Heart right ventricle (tissue), 16 donors: Measurements from ENCODE around the gene UTS2B. TPM values are rescaled to one million over a fixed set of nuclear protein-coding genes. Genes with fewer than 3 reads are reported as not detected.

ENCODE experiments used
- ATAC-seq, 8 donors: fragments of 200-7000 bp; cut with Tn5 transposase; one replicate each; pipeline ENCODE4 v1.9.1; 2020; ENCODE audit warnings: mild to moderate bottlenecking in 8 of 8, moderate library complexity in 8 of 8, moderate number of reproducible peaks in 1 of 8
- DNase-seq, 2 donors: peaks; one replicate each; pipeline ENCODE4 v3.0.0-alpha.2; 2020
- H3K27ac ChIP-seq, 10 donors: fragments of 200-600 bp; sonication (generic) in 2 of 10; one replicate each; pipeline versions ENCODE4 v1.5.0 to v1.8.0; 2020 to 2022; ENCODE audit warnings: mild to moderate bottlenecking in 3 of 10
- H3K27me3 ChIP-seq, 7 donors: fragments of 200-600 bp; one replicate each; pipeline ENCODE4 v1.8.0; 2021 to 2022; ENCODE audit warnings: mild to moderate bottlenecking in 2 of 7
- H3K36me3 ChIP-seq, 9 donors: fragments of 200-600 bp; sonication (generic) in 1 of 9; one replicate each; pipeline versions ENCODE4 v1.5.0 to v1.8.0; 2020 to 2022; ENCODE audit warnings: mild to moderate bottlenecking in 2 of 9
- H3K4me1 ChIP-seq, 9 donors: fragments of 200-600 bp; sonication (generic) in 1 of 9; one replicate each; pipeline versions ENCODE4 v1.5.0 to v1.8.0; 2020 to 2022; ENCODE audit warnings: mild to moderate bottlenecking in 4 of 9
- H3K4me3 ChIP-seq, 10 donors: fragments of 200-600 bp; sonication (generic) in 2 of 10; one replicate each; pipeline versions ENCODE4 v1.5.0 to v1.8.0; 2020 to 2022; ENCODE audit warnings: mild to moderate bottlenecking in 7 of 10, moderate library complexity in 2 of 10
- H3K9me3 ChIP-seq, 11 donors: fragments of 200-600 bp in 10 of 11; sonication (generic) in 2 of 11; one replicate each; pipeline versions ENCODE4 v1.5.0 to v1.8.0; 2013 to 2022; ENCODE audit warnings: mild to moderate bottlenecking in 2 of 11, control low read depth in 1 of 11, moderate library complexity in 1 of 11
- WGBS, 2 donors: extraction: QIAGEN DNeasy Blood & Tissue Kit; methylation state at CpG; one replicate each; pipeline ENCODE4 v1.1.7; 2013; ENCODE audit warnings: inconsistent platforms in 1 of 2; 5-methylcytosine and 5-hydroxymethylcytosine counted together
- intact Hi-C, 10 donors: fragments of 100-400 bp; cut with DNase I; formaldehyde crosslinking; loops; one replicate each; pipeline versions ENCODE4 v1.11.1 to v1.14.2; 2022
- long read RNA-seq, 3 donors: library from polyadenylated mRNA; unstranded; transcript quantifications; one replicate each; pipeline ENCODE4 v2.0.0, GENCODE V29; 2020 to 2021
- polyA plus RNA-seq, 2 donors: library from polyadenylated mRNA; stranded (reverse); fragments of 200-250 nt; gene quantifications; one replicate each; pipeline ENCODE4 v1.2.3, GENCODE V29; 2013
- total RNA-seq, 10 donors: library from RNA; stranded (reverse); fragmentation: NEBNext Ultra II Directional in 3 of 10; extraction: Animal tissue kit (Norgen Biotek cat#: 25700) in 3 of 10; gene quantifications; one replicate each; pipeline versions ENCODE4 v1.2.1 to v1.2.4, GENCODE V29; 2021 to 2023
- TF ChIP-seq, protein P1 (sequence below), 9 donors: fragments of 200-600 bp; sonication (generic) in 2 of 9; IDR thresholded peaks; one replicate each; pipeline versions ENCODE4 v1.5.0 to v1.8.0; 2021 to 2022; ENCODE audit warnings: antibody characterized with exemption in 9 of 9, mild to moderate bottlenecking in 5 of 9, moderate library complexity in 1 of 9
- donor health status: Arrhythmogenic right ventricular cardiomyopathy.
- donor health status: ischemic (EF 13 %, LVEDD 7.1; RV severe dilation, severe dysfunction).
- donor health status: healthy with polysubstance abuse.
- donor health status: DM: no; HTN: yes; CAD: no.
- donor health status: DM: no; HTN: no; CAD: no.
- donor health status: ischemic (EF 25% LVEDD 6.9; RV normal size, moderate dysfunction).
- donor health status: ischemic (EF 25% LVEDD 5.7; RV mildly dilated, moderate dysfunction).
- donor health status: healthy.
- donor health status: DM: yes; HTN: yes; CAD: no.
- donor health status: Ischemic cardiomyopathy.
- donor health status: ischemic (EF 35%, LVEDD 5.7; RV mildly dilated, moderate dysfunction).
- donor health status: nonischemic (EF 11% LVEDD 7.7; RV severe dilation, severe dysfunction).
- donor health status: DM: yes; HTN: yes; CAD: no.
- donor health status: PGD.
- donor health status: ischemic (EF 29% LVEDD 5.4; RV normal size, mild dysfunction).
- donor health status: nonischemic (EF 23%, LVEDD 6.1; RV moderate dilation, normal function).

The UTS2B gene, protein sequence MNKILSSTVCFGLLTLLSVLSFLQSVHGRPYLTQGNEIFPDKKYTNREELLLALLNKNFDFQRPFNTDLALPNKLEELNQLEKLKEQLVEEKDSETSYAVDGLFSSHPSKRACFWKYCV
- under 1 TPM in 5 of 10 donors, not detected in 5; 0.10 to 0.53 (median 0.43) TPM for total RNA-seq
- polyA plus RNA-seq: under 1 TPM; 0.16 to 0.22 TPM
- long read RNA-seq, donor 1: 0 reads
- long read RNA-seq, donor 2: 0 reads
- long read RNA-seq, donor 3: 0 reads

DNA sequence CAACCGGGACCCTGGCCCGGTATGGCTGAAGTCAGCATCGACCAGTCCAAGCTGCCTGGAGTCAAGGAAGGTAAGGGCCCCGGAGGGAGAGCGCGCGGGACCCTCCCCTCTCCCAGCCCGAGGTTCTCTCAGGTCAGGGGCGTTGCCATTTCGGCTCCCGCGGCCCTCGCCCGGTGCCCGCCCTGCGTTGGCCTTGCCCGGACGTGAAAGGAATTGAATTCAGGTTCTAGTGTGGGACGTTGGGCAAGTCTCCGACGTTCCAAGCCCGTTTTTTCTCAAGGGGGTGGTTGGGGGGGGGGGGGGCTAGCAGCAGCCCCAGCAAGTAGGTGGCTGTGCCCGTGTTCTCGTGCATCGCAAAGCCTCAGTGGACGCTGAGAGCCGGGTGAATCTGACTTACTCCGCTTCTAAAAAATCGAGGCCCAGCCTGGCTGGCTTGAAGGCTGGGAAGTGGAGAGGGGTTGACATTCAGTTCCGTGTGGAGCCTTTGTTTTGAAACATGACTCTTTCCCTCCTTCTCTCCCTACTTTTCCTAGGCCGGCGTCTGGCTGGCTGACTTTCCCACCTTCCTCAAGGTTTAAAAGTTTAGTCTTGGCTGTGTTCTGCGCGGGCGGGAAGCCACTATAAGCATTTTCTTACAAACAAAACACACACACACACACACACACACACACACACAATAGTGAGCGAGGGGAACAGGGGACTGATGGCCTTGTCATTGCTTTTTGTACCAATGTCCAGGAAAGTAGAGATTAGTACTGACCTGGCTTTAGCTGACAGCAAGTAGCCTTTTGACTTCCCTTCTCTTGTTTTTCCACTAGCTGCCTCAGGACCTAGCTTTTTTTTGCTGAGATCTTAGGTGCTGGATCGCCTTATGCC lies at the start of gene UTS2B:
UTS2B (minus strand) TSS at position 873 of the 876 bp plus-strand sequence. CDS start 48,337 bp downstream, outside the sequence.
- Histone ChIP-seq H3K27ac (peak within 1 kb of the TSS; percentile 90 to 99 (median 97)), H3K4me1 (peaks cover 9 to 55% (median 50%) of the 10 kb centered on the region in 9 donors), H3K36me3 (no peaks in the 10 kb centered on the region), H3K4me3 (peak within 1 kb of the TSS; percentile 77 to 97 (median 92)), H3K27me3 (no peaks in the 10 kb centered on the region), H3K9me3 (no peaks in the 10 kb centered on the region)
- TF ChIP-seq, protein P1, sequence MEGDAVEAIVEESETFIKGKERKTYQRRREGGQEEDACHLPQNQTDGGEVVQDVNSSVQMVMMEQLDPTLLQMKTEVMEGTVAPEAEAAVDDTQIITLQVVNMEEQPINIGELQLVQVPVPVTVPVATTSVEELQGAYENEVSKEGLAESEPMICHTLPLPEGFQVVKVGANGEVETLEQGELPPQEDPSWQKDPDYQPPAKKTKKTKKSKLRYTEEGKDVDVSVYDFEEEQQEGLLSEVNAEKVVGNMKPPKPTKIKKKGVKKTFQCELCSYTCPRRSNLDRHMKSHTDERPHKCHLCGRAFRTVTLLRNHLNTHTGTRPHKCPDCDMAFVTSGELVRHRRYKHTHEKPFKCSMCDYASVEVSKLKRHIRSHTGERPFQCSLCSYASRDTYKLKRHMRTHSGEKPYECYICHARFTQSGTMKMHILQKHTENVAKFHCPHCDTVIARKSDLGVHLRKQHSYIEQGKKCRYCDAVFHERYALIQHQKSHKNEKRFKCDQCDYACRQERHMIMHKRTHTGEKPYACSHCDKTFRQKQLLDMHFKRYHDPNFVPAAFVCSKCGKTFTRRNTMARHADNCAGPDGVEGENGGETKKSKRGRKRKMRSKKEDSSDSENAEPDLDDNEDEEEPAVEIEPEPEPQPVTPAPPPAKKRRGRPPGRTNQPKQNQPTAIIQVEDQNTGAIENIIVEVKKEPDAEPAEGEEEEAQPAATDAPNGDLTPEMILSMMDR (IDR thresholded peaks at IDR 0.05): peak in 1 of 9 donors; percentile 1
- intact Hi-C loops: loop anchor here in 5 of 10 donors (5.0 to 10.0 kb wide), 4 partner anchors 32 to 55 kb away; no protein-coding TSS in a partner anchor
- DNase-seq: peak; percentile 44 to 59
- peak; percentile 41 to 77 (median 64) for ATAC-seq
- WGBS, 2 donors: 1% methylated on average over 37 of the region's 37 CpGs

DNA sequence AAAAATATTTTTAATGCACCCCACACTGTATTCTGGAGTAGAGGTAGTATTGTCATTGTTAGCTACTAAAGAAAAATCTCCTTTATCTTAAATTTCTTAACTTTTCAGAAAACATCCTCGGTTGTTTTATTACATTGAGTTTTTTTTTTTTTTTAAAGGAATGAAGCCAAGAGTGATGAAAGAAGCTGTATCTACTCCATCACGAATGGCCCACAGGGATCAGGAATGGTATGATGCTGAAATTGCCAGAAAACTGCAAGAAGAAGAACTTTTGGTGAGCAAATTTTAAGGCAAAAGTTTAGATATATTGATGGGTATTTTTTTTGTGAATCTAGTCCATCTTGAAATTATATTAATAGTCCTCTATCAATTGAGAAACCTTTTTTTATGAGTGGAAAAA lies 49.7 kb upstream of the UTS2B start:
- peaks cover 3 to 62% (median 43%) of the 10 kb centered on the region in 9 donors for H3K4me1 ChIP-seq
- 67 to 76% methylated on average over 2 of the region's 2 CpGs for WGBS, 2 donors
- intact Hi-C loops: loop anchor here in 4 of 10 donors (5.0 to 10.0 kb wide), 5 partner anchors 45 to 245 kb away; partner anchors contain the start of gene UTS2B (in 1 of the 4)
- no peak for ATAC-seq
- H3K27ac ChIP-seq: no peak overlapping the region
- no peak for DNase-seq
- no peaks in the 10 kb centered on the region for H3K9me3 ChIP-seq
- H3K4me3 ChIP-seq: no peak overlapping the region
- H3K27me3 ChIP-seq: no peaks in the 10 kb centered on the region
- peaks cover 0 to 70% (median 15%) of the 10 kb centered on the region in 9 donors for H3K36me3 ChIP-seq
- TF ChIP-seq, protein P1 (IDR thresholded peaks at IDR 0.05): no peak

DNA sequence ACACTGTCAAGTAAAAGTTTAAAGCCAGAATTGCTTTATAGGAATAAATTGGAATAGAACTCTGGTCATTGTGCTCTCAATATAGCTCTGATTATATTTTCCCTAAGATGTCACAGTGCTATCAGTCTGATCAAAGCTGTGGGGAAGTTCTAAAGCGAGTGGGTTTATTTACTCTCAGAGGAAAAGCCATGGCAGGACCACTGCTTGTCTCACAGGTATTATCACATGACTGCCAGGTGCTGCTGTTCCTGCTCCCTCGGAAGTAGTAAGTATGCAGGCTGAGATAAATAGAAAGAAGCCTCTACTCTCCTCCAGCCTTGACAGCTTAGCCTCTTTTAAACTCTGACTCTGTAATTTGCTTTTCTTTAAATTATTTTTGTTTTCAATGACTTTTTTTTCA lies 49.1 kb upstream of the UTS2B start:
- Histone ChIP-seq H3K27me3 (no peaks in the 10 kb centered on the region), H3K4me1 (peaks cover 3 to 62% (median 43%) of the 10 kb centered on the region in 9 donors), H3K36me3 (peaks cover 0 to 68% (median 15%) of the 10 kb centered on the region in 9 donors), H3K4me3 (no peak overlapping the region), H3K9me3 (no peaks in the 10 kb centered on the region), H3K27ac (peak overlapping the region in 3 of 10 donors; percentile 15 to 65 (median 47))
- TF ChIP-seq, protein P1 (IDR thresholded peaks at IDR 0.05): no peak
- intact Hi-C loops: loop anchor here in 4 of 10 donors (5.0 to 10.0 kb wide), 3 partner anchors 42 to 135 kb away; partner anchors contain the start of gene UTS2B (in 2 of the 4)
- DNase-seq: no peak
- 64 to 66% methylated on average over 2 of the region's 2 CpGs for WGBS, 2 donors
- ATAC-seq: no peak
